Suprapubic skin (tissue), 3 donors: ENCODE data around the gene TNK2.

ENCODE experiments used
- CTCF ChIP-seq, 2 donors: fragments of 200-600 bp in 1 of 2; fragments of 450-650 bp in 1 of 2; sonication (generic) in 1 of 2; IDR thresholded peaks; one replicate each; pipeline ENCODE4 v1.5.1; 2016 to 2019; ENCODE audit warnings: antibody characterized with exemption in 2 of 2, mild to moderate bottlenecking in 1 of 2, moderate library complexity in 1 of 2
- POLR2A ChIP-seq, 2 donors: fragments of 450-650 bp; IDR thresholded peaks; one replicate each; pipeline ENCODE4 v1.6.1; 2017; ENCODE audit warnings: antibody characterized with exemption in 2 of 2, mild to moderate bottlenecking in 2 of 2, moderate library complexity in 2 of 2

GRCh38 chr3:195893044-195893395 is 15.3 kb downstream of the TNK2 start:
- no peak for TF ChIP-seq CTCF (IDR thresholded peaks at IDR 0.05)
- no peak for TF ChIP-seq POLR2A (IDR thresholded peaks at IDR 0.05)
